Astrocyte (in vitro differentiated cells and primary cell): ENCODE measurements around the gene BBS9.

Experiments used
- EZH2 ChIP-seq: IDR thresholded peaks from 2 replicates; pipeline ENCODE4 v1.6.1; 2012; ENCODE audit warnings: mild to moderate bottlenecking, low read length, inconsistent platforms; ENCODE audit not compliant: insufficient read depth
- TF ChIP-seq, protein P1 (sequence below): IDR thresholded peaks from 2 replicates; pipeline ENCODE4 v1.5.1; 2011; ENCODE audit warnings: low read depth, mild to moderate bottlenecking, inconsistent platforms, low read length, moderate library complexity; ENCODE audit not compliant: insufficient read depth

DNA sequence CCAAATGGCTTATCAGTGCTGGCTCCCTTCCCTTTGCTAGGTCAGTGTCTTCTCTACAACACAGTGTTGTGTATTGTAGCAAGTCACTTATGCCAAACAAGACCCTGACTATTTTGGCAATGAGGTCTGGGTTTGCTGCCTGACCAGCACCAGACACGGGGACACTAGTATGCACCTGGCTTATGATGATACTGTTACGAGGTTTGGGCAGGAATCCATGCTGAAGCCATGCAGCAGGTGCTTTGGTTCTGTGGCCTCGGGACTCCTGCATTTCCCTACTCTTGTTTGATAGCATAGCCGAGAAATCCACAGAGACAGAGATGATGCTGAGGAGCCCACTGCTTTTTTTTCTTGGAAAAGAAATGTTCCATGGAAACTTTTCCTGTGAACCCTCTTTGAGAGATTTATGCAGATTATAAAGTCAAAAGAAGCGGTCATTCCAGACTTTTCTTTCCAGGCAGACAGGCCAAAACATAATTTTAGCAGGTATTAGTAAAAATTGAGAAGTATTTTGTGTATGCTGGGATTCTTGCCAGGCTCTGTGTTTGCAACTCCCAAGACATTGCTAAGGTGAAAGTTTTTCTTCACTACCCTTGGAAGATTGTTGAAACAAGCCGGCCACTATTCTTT, 291.1 kb downstream of the BBS9 start:
- TF ChIP-seq, protein P1, sequence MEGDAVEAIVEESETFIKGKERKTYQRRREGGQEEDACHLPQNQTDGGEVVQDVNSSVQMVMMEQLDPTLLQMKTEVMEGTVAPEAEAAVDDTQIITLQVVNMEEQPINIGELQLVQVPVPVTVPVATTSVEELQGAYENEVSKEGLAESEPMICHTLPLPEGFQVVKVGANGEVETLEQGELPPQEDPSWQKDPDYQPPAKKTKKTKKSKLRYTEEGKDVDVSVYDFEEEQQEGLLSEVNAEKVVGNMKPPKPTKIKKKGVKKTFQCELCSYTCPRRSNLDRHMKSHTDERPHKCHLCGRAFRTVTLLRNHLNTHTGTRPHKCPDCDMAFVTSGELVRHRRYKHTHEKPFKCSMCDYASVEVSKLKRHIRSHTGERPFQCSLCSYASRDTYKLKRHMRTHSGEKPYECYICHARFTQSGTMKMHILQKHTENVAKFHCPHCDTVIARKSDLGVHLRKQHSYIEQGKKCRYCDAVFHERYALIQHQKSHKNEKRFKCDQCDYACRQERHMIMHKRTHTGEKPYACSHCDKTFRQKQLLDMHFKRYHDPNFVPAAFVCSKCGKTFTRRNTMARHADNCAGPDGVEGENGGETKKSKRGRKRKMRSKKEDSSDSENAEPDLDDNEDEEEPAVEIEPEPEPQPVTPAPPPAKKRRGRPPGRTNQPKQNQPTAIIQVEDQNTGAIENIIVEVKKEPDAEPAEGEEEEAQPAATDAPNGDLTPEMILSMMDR = no peak
- no peak for TF ChIP-seq EZH2
